ENCODE data around the gene LMOD1.
A peak's percentile ranks its signal among the peaks of the same experiment; 100 is the strongest.
"Not testable (repeated sequence)": the region's sequence is repeated elsewhere in the genome, so short reads cannot be mapped to it uniquely, and the experiment has no call there.

The LMOD1 gene

DNA sequence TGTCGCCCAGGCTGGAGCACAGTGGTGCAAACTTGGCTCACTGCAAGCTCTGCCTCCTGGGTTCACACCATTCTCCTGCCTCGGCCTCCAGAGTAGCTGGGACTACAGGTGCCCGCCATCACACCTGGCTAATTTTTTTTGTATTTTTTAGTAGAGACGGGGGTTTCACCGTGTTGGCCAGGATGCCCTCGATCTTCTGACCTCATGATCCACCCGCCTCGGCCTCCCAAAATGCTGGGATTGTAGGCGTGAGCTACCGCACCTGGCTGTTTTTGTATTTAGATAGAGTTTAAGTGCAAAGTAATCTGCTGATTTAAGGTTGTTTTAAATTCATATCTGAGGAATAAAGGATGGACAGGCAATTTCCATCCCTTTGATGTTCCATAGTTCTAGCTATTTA is 16.0 kb upstream of the LMOD1 start:
- not testable (repeated sequence) for DNase-seq, H3K27me3 Mint-ChIP-seq, H3K4me3 Mint-ChIP-seq, ATAC-seq, H3K9me3 Mint-ChIP-seq, H3K27ac Mint-ChIP-seq
- H3K36me3 Mint-ChIP-seq (ENCODE audit: low read depth), result peaks cover 55% of the 10 kb centered on the region
- peaks cover 11% of the 10 kb centered on the region for H3K4me1 Mint-ChIP-seq

- H3K36me3 Mint-ChIP-seq (ENCODE audit: low read depth), result peaks cover 42% of the 10 kb centered on the region
- no peak for ATAC-seq
- peaks cover 25% of the 10 kb centered on the region for H3K4me1 Mint-ChIP-seq
- no peak overlapping the region for H3K27ac Mint-ChIP-seq
- no peak for DNase-seq
- H3K27me3 Mint-ChIP-seq, result peaks cover 1% of the 10 kb centered on the region
- no peaks in the 10 kb centered on the region for H3K9me3 Mint-ChIP-seq
- no peak overlapping the region for H3K4me3 Mint-ChIP-seq
Measured at GRCh38 chr1:201958348-201958747, 12.0 kb upstream of the LMOD1 start.

- ATAC-seq (peak; percentile 62), DNase-seq (no peak)
- H3K9me3 Mint-ChIP-seq, result no peaks in the 10 kb centered on the region
- H3K4me1 Mint-ChIP-seq, result peaks cover 25% of the 10 kb centered on the region
- H3K27ac Mint-ChIP-seq, result peak overlapping the region; percentile 98
- H3K4me3 Mint-ChIP-seq, result peak overlapping the region; percentile 97
- peaks cover 27% of the 10 kb centered on the region for H3K36me3 Mint-ChIP-seq (ENCODE audit: low read depth)
- H3K27me3 Mint-ChIP-seq, result peaks cover 1% of the 10 kb centered on the region
Measured at GRCh38 chr1:201955729-201956143, 9.4 kb upstream of the LMOD1 start.

GRCh38 chr1:201955009-201955728 is 8.8 kb upstream of the LMOD1 start, which contains the start of gene TIMM17A:
Gene TIMM17A (plus strand): TSS chr1:201955503. CDS start chr1:201955527, 24 bp downstream.
- H3K27me3 Mint-ChIP-seq, result peaks cover 1% of the 10 kb centered on the region
- peak within 1 kb of the TSS; percentile 98 for H3K27ac Mint-ChIP-seq
- peak; percentile 94 for DNase-seq
- peak within 1 kb of the TSS; percentile 97 for H3K4me3 Mint-ChIP-seq
- peak; percentile 100 for ATAC-seq
- peaks cover 23% of the 10 kb centered on the region for H3K36me3 Mint-ChIP-seq (ENCODE audit: low read depth)
- H3K4me1 Mint-ChIP-seq, result peaks cover 25% of the 10 kb centered on the region
- H3K9me3 Mint-ChIP-seq, result no peaks in the 10 kb centered on the region

DNA sequence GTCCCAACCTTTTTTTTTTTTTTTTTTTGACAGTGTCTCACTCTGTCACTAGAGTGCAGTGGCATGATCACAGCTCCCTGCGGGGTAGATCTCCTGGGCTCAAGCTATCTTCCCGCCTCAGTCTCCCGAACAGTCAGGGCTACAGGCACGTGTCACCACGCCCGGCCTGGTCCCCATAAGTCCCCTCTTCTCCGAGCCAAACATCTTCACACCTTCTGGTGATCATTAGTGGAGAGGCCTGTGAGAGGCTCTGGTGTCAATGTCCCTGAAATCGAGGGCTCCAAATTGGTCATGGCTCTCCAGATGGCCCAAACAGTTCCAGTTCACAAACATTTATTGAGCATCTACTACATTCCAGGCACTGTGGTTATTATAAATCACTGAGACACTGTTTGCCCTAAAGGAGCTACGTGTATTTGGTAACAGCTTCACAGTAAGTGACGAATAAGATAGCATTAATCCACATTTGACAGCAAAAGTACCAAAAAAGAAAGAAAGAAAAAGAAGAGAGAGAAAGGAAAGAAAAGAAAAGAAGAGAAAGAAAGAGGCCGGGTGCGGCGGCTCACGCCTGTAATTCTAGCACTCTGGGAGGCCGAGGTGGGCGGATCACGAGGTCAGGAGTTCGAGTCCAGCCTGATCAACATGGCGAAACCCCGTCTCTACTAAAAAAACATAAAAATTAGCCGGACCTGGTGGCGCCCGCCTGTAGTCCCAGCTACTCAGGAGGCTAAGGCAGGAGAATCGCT is 8.1 kb upstream of the LMOD1 start:
- H3K36me3 Mint-ChIP-seq (ENCODE audit: low read depth), result peaks cover 23% of the 10 kb centered on the region
- peak overlapping the region; percentile 98 for H3K27ac Mint-ChIP-seq
- peak; percentile 32 for DNase-seq
- H3K9me3 Mint-ChIP-seq, result no peaks in the 10 kb centered on the region
- no peak for ATAC-seq
- peaks cover 25% of the 10 kb centered on the region for H3K4me1 Mint-ChIP-seq
- H3K27me3 Mint-ChIP-seq, result peaks cover 1% of the 10 kb centered on the region
- H3K4me3 Mint-ChIP-seq, result peak overlapping the region; percentile 97

DNA sequence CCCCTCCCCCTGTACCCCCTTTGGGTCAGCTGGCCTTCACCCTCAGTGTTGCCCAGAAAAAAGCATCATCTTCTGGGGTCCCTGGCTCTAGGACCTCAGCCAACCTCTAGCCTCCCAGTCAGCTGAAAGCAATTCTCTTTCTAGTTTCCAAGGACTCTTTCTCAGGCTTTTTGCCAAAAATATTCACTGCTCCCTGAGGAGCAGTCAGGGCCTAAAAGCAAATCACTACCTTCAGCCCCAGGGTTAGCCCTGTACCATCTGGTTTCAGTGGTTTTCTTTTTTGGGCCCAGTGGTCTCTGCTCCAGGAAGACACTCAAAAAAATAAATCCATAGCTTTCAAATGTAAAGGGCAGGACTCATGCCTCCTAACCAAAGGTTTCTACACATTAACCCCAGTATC is 3.1 kb upstream of the LMOD1 start:
- Mint-ChIP-seq H3K4me3 (no peak overlapping the region), H3K27me3 (peaks cover 38% of the 10 kb centered on the region), H3K36me3 (ENCODE audit: low read depth) (no peaks in the 10 kb centered on the region), H3K4me1 (peaks cover 5% of the 10 kb centered on the region), H3K9me3 (no peaks in the 10 kb centered on the region), H3K27ac (no peak overlapping the region)
- DNase-seq (no peak), ATAC-seq (no peak)

DNA sequence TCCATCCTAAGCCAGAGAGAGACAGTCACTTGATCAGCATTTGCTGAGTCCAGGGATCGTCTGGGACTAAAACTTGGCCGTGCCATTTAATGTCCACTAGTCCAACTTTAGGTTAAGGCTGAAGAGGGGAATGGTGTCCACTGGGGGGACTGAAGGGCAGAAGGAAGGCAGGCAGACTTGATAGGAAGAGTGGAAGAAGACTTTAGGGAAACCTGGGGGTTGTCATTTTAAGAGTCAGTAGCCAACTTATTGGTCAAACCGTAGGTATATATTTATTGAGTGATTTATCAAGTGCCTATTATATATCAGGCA is 1.3 kb upstream of the LMOD1 start:
- Mint-ChIP-seq H3K27me3 (peaks cover 45% of the 10 kb centered on the region), H3K36me3 (ENCODE audit: low read depth) (no peaks in the 10 kb centered on the region), H3K4me3 (no peak overlapping the region), H3K4me1 (peaks cover 2% of the 10 kb centered on the region), H3K27ac (no peak overlapping the region), H3K9me3 (no peaks in the 10 kb centered on the region)
- no peak for ATAC-seq
- DNase-seq, result no peak

DNA sequence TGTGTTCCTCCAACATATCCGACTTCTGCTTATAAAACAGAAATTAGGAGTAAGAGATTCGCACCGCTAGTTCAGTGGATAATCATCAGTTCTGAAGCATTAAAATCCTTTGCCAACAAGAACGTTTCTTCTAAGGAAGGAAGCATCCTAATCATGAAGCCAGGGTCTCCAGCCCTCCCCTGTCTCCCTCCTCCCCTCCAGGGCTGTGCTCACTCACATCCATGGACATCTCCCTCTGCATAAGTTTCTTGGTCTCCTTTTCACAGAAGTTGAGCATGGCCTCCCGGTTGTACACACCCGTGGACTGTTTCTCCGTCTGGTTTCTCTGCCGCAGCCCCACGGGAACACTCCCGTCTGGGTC is 505 bp downstream of the LMOD1 start:
- no peak for DNase-seq
- H3K36me3 Mint-ChIP-seq (ENCODE audit: low read depth), result no peaks in the 10 kb centered on the region
- no peaks in the 10 kb centered on the region for H3K9me3 Mint-ChIP-seq
- no peak overlapping the region for H3K4me3 Mint-ChIP-seq
- peaks cover 2% of the 10 kb centered on the region for H3K4me1 Mint-ChIP-seq
- ATAC-seq, result no peak
- H3K27me3 Mint-ChIP-seq, result peaks cover 45% of the 10 kb centered on the region
- no peak overlapping the region for H3K27ac Mint-ChIP-seq

- Mint-ChIP-seq H3K27ac (no peak overlapping the region), H3K36me3 (ENCODE audit: low read depth) (no peaks in the 10 kb centered on the region), H3K4me3 (no peak overlapping the region), H3K27me3 (peaks cover 45% of the 10 kb centered on the region), H3K9me3 (no peaks in the 10 kb centered on the region), H3K4me1 (peaks cover 2% of the 10 kb centered on the region)
- no peak for ATAC-seq
- DNase-seq, result no peak
Measured at GRCh38 chr1:201945157-201945556, 1.2 kb downstream of the LMOD1 start.

GRCh38 chr1:201944639-201945038 is 1.7 kb downstream of the LMOD1 start:
- Mint-ChIP-seq H3K27ac (no peak overlapping the region), H3K36me3 (ENCODE audit: low read depth) (no peaks in the 10 kb centered on the region), H3K9me3 (no peaks in the 10 kb centered on the region), H3K4me1 (peaks cover 2% of the 10 kb centered on the region), H3K4me3 (no peak overlapping the region), H3K27me3 (peaks cover 45% of the 10 kb centered on the region)
- no peak for ATAC-seq
- no peak for DNase-seq

- H3K27ac Mint-ChIP-seq, result no peak overlapping the region
- H3K4me1 Mint-ChIP-seq, result peaks cover 2% of the 10 kb centered on the region
- peaks cover 44% of the 10 kb centered on the region for H3K27me3 Mint-ChIP-seq
- ATAC-seq (no peak), DNase-seq (no peak)
- no peaks in the 10 kb centered on the region for H3K36me3 Mint-ChIP-seq (ENCODE audit: low read depth)
- H3K4me3 Mint-ChIP-seq, result no peak overlapping the region
- H3K9me3 Mint-ChIP-seq, result no peaks in the 10 kb centered on the region
Measured at GRCh38 chr1:201944002-201944401, 2.3 kb downstream of the LMOD1 start.

DNA sequence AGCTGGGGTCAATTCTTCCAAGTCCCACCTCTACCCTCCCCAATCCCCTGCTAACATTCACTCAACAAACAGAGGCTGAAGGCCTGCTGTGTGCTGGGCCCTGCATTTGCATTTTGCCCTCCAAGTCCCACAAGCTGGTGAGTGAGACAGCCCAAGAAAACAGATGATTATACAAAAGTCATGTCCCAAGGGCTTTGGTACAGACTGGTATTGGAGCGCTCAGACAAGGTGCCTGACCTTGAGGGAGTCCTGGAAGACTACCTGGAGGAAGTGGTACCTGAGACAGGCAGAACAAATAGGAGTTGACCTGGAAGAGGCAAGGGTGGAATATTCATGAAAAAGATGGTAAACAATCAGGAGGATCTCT is 4.2 kb downstream of the LMOD1 start:
- Mint-ChIP-seq H3K4me1 (peaks cover 2% of the 10 kb centered on the region), H3K27ac (no peak overlapping the region), H3K9me3 (no peaks in the 10 kb centered on the region), H3K36me3 (ENCODE audit: low read depth) (no peaks in the 10 kb centered on the region), H3K27me3 (peaks cover 32% of the 10 kb centered on the region), H3K4me3 (no peak overlapping the region)
- DNase-seq (no peak), ATAC-seq (no peak)

- peaks cover 1% of the 10 kb centered on the region for H3K4me1 Mint-ChIP-seq
- ATAC-seq, result no peak
- peaks cover 28% of the 10 kb centered on the region for H3K27me3 Mint-ChIP-seq
- no peak overlapping the region for H3K27ac Mint-ChIP-seq
- DNase-seq, result no peak
- no peak overlapping the region for H3K4me3 Mint-ChIP-seq
- no peaks in the 10 kb centered on the region for H3K36me3 Mint-ChIP-seq (ENCODE audit: low read depth)
- H3K9me3 Mint-ChIP-seq, result no peaks in the 10 kb centered on the region
Measured at GRCh38 chr1:201941420-201942128, 4.8 kb downstream of the LMOD1 start.

GRCh38 chr1:201940316-201940715 is 6.0 kb downstream of the LMOD1 start:
- H3K27ac Mint-ChIP-seq; DNase-seq; H3K4me3 Mint-ChIP-seq; H3K9me3 Mint-ChIP-seq; ATAC-seq; H3K36me3 Mint-ChIP-seq (ENCODE audit: low read depth); H3K4me1 Mint-ChIP-seq: not testable (repeated sequence)
- peaks cover 15% of the 10 kb centered on the region for H3K27me3 Mint-ChIP-seq

DNA sequence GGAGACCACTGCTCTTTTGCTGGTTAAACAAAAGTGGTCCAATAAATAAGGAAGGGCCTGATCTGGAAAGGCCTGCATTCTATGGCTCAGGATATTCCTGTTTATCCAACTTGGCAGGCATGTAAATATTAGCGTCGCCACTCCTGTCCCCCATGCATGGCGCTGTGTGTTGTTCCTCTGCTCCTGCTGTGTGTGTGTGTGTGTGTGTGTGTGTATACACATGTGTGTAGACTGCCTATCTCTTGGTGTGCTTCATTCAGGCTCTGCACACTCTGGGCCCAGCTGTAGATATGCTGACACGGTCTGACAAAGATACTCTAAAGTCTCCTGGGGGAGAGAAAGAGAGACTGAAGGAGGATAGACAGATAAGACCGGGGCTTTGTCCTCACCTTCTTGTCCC is 6.8 kb downstream of the LMOD1 start:
- no peak for DNase-seq
- peaks cover 9% of the 10 kb centered on the region for H3K27me3 Mint-ChIP-seq
- H3K36me3 Mint-ChIP-seq (ENCODE audit: low read depth), result no peaks in the 10 kb centered on the region
- ATAC-seq, result no peak
- no peaks in the 10 kb centered on the region for H3K4me1 Mint-ChIP-seq
- no peaks in the 10 kb centered on the region for H3K9me3 Mint-ChIP-seq
- no peak overlapping the region for H3K4me3 Mint-ChIP-seq
- no peak overlapping the region for H3K27ac Mint-ChIP-seq
